ENCODE data around the gene DISC1.

DNA sequence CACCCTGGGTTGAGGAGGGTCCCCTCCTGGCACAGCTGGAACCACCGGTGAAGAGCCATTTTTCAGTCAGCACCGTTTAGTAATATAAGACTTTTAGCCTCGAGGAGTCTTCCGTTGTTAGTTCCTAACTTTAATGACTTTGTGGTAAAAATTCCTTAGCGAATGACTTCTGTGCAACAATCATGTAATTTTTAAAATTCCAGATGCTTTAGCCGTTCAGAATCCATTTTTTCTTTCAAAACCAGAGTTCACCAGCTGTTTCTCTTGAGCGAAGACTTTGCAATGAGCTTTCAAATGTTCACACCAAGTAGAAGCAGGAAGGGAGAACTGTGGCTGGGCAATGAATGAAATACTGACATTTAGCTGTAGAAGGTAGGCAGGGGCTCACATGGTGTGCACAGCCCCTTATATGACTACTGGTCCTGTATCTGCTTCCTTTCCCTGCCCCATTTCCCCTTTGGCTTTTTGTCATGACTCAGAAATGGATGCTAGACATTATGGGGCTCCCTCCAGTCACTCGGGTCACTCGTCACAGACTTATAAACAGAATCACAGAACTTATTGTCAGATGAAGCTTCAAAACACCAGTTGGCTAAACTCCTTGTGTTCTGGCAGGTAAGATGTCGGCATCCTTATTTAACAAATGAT, 4.1 kb downstream of the DISC1 start:
- TF ChIP-seq, protein P1, sequence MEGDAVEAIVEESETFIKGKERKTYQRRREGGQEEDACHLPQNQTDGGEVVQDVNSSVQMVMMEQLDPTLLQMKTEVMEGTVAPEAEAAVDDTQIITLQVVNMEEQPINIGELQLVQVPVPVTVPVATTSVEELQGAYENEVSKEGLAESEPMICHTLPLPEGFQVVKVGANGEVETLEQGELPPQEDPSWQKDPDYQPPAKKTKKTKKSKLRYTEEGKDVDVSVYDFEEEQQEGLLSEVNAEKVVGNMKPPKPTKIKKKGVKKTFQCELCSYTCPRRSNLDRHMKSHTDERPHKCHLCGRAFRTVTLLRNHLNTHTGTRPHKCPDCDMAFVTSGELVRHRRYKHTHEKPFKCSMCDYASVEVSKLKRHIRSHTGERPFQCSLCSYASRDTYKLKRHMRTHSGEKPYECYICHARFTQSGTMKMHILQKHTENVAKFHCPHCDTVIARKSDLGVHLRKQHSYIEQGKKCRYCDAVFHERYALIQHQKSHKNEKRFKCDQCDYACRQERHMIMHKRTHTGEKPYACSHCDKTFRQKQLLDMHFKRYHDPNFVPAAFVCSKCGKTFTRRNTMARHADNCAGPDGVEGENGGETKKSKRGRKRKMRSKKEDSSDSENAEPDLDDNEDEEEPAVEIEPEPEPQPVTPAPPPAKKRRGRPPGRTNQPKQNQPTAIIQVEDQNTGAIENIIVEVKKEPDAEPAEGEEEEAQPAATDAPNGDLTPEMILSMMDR (conservative IDR thresholded peaks at IDR 0.05 in 1 of 2, IDR thresholded peaks at IDR 0.05 in 1 of 2; ENCODE audit: extremely low read depth in 1 of 2, insufficient read depth in 1 of 2, low read depth in 1 of 2, low read length in 2 of 2) = no peak
- no peak for TF ChIP-seq EZH2 (IDR thresholded peaks at IDR 0.05; ENCODE audit: borderline replicate concordance, low read length)
